Measurements from ENCODE around the gene MCC. TPM values are rescaled to one million over a fixed set of nuclear protein-coding genes. Genes with fewer than 3 reads are reported as not detected.

MCC gene
- total RNA-seq, 4 donors from 2014 or later = 5.1 to 22.3 (median 13.0) TPM

DNA sequence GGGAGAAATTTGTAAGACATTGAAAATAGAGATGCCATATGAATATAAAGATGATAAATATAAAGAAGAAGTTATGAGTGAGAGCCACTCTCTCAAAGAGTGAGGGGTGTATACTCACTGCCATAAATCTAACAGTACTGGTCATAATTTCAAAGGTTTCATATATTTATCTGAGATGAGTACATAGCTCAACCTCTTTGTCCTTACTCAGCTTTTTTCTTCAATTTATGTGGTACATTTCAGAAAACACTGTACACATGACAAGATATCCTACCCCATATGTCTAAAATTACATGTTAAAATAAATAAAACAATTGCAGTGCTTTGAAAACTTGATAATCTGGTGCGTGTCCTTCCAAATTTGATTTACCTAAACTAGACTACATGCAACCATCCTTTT is 5.2 kb upstream of the MCC start:
- Histone ChIP-seq H3K36me3 (no peaks in the 10 kb centered on the region), H3K9me3 (no peaks in the 10 kb centered on the region), H3K27me3 (no peaks in the 10 kb centered on the region), H3K4me1 (peaks cover 0 to 4% of the 10 kb centered on the region in 2 donors), H3K27ac (no peak overlapping the region), H3K4me3 (replicated peaks in 1 of 3) (no peak overlapping the region)
- intact Hi-C loops (cut with DNase I) = no loop called here
- 78 to 91% methylated on average over 1 of the region's 1 CpG for WGBS, 2 donors
- TF ChIP-seq, protein P1, sequence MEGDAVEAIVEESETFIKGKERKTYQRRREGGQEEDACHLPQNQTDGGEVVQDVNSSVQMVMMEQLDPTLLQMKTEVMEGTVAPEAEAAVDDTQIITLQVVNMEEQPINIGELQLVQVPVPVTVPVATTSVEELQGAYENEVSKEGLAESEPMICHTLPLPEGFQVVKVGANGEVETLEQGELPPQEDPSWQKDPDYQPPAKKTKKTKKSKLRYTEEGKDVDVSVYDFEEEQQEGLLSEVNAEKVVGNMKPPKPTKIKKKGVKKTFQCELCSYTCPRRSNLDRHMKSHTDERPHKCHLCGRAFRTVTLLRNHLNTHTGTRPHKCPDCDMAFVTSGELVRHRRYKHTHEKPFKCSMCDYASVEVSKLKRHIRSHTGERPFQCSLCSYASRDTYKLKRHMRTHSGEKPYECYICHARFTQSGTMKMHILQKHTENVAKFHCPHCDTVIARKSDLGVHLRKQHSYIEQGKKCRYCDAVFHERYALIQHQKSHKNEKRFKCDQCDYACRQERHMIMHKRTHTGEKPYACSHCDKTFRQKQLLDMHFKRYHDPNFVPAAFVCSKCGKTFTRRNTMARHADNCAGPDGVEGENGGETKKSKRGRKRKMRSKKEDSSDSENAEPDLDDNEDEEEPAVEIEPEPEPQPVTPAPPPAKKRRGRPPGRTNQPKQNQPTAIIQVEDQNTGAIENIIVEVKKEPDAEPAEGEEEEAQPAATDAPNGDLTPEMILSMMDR (IDR thresholded peaks at IDR 0.05) = no peak
- no peak for TF ChIP-seq POLR2A (IDR thresholded peaks at IDR 0.05)
- DNase-seq = no peak

DNA sequence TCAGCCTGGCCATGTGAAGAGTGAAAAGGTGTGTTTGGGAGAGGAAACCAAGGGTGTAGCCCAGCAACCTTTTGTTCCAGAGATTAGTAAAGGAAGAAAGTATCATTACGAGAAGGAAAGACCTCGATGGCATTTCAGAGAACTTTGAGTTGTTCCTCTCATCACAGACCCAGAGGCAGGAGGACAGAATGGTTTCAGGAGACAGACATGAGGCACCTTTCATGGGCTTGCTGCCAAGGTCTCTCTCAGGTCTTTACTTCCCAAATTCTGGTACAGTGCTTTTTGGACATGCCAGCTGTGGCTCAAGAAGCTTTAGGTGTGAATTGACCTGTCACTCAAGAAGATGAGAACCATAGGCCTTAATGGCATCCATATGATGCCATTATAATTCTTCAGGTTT is 2.8 kb upstream of the MCC start:
- no peak overlapping the region for H3K4me3 ChIP-seq (replicated peaks in 1 of 3)
- H3K9me3 ChIP-seq = no peaks in the 10 kb centered on the region
- no peak for DNase-seq
- WGBS, 2 donors = 88 to 90% methylated on average over 2 of the region's 2 CpGs
- H3K36me3 ChIP-seq = no peaks in the 10 kb centered on the region
- peaks cover 4 to 8% of the 10 kb centered on the region in 2 donors for H3K4me1 ChIP-seq
- no peaks in the 10 kb centered on the region for H3K27me3 ChIP-seq
- intact Hi-C loops (cut with DNase I) = no loop called here
- H3K27ac ChIP-seq = no peak overlapping the region
- no peak for TF ChIP-seq POLR2A (IDR thresholded peaks at IDR 0.05)
- TF ChIP-seq, protein P1 (IDR thresholded peaks at IDR 0.05) = no peak

DNA sequence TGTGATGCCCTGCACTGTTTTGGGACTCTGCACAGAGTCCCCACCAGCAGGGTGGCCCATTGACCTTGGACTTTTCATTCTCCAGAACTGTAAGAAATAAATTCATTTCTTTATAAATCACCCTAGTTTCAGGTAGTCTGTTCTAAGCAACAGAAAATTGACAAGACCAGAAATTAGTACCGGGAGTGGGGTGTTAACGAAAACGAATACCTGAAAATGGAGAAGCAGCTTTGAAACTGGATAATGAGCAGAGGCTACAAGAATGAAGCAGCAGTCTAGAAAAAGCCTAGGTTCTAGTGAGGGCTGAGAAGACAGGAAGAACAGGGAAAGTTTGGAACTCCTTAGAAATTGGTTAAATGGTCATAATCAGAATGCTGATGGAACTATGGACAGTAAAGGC is 2.1 kb upstream of the MCC start:
- intact Hi-C loops (cut with DNase I) = no loop called here
- no peak for TF ChIP-seq POLR2A (IDR thresholded peaks at IDR 0.05)
- TF ChIP-seq, protein P1 (IDR thresholded peaks at IDR 0.05) = no peak
- Histone ChIP-seq H3K4me3 (replicated peaks in 1 of 3) (no peak overlapping the region), H3K4me1 (peaks cover 4 to 8% of the 10 kb centered on the region in 2 donors), H3K27ac (no peak overlapping the region), H3K27me3 (no peaks in the 10 kb centered on the region), H3K36me3 (no peaks in the 10 kb centered on the region), H3K9me3 (no peaks in the 10 kb centered on the region)
- DNase-seq = no peak
- WGBS, 2 donors = 98 to 99% methylated on average over 3 of the region's 3 CpGs

DNA sequence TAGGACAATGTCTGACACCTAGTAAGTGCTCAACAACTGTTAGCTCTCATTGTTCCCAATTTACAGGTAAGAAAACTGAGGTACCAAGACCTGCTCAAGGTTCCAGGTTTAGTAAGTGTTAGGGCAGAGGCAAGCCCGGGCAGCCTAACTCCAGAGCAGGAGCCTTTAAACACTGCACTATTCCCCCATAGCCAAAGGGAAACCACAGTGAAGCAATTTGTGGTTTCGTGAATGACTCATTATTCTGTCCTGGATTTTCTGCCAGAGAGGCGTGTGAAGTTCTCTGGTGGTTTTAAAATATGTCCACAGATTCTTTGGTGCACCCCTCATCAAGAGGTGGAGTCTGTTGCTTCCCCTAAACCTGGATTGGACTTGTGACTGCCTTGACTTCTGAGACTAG is 1.0 kb upstream of the MCC start:
- intact Hi-C loops (cut with DNase I) = no loop called here
- H3K9me3 ChIP-seq = no peaks in the 10 kb centered on the region
- TF ChIP-seq, protein P1 (IDR thresholded peaks at IDR 0.05) = no peak
- no peak for TF ChIP-seq POLR2A (IDR thresholded peaks at IDR 0.05)
- no peaks in the 10 kb centered on the region for H3K36me3 ChIP-seq
- WGBS, 2 donors = 80 to 83% methylated on average over 3 of the region's 3 CpGs
- H3K27ac ChIP-seq = no peak overlapping the region
- H3K27me3 ChIP-seq = no peaks in the 10 kb centered on the region
- H3K4me3 ChIP-seq (replicated peaks in 1 of 3) = no peak overlapping the region
- DNase-seq = no peak
- H3K4me1 ChIP-seq = peaks cover 4 to 8% of the 10 kb centered on the region in 2 donors

DNA sequence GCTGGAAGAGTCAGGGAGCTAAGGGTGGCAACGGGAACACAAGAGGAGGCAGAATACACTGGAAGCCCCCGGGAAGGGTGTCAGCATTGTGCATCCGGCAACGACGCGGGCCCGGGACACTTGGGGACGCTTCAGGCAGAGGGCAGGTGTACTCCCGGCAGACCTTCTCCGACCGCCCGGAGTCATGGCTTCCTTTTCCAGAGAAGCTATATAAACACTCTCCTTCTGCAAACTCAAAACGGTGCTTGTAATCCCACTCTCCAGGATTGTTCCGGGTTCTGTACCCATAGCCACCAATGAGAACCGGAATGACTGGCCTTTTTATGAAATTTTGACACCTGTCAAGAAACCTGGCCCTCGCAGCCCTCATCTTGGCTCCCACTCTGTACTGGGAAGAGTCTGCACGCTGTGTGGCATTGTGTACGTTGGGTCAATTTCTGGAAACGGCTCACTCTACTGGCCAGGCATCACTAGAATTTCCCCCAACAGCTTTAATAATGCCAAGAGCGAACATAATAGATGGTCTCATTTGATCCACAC is 462 bp upstream of the MCC start:
- Histone ChIP-seq H3K4me3 (replicated peaks in 1 of 3) (peak overlapping the region; percentile 36 to 60 (median 41)), H3K9me3 (no peaks in the 10 kb centered on the region), H3K27me3 (no peaks in the 10 kb centered on the region), H3K36me3 (no peaks in the 10 kb centered on the region), H3K4me1 (peaks cover 4 to 8% of the 10 kb centered on the region in 2 donors), H3K27ac (no peak overlapping the region)
- TF ChIP-seq, protein P1 (IDR thresholded peaks at IDR 0.05) = no peak
- DNase-seq = no peak
- intact Hi-C loops (cut with DNase I) = no loop called here
- 10 to 16% methylated on average over 14 to 18 of the region's 20 CpGs for WGBS, 2 donors

All from thyroid gland (tissue), 4 donors.